Breast epithelium (tissue), 4 donors: ENCODE data around the gene PTPDC1. TPM values are rescaled to one million over a fixed set of nuclear protein-coding genes. Genes with fewer than 3 reads are reported as not detected.
"Not testable (repeated sequence)": the region's sequence is repeated elsewhere in the genome, so short reads cannot be mapped to it uniquely, and the experiment has no call there.

ENCODE experiments used
- DNase-seq, 2 donors: peaks; one replicate each; pipeline ENCODE4 v3.0.0-alpha.2; 2019; ENCODE audit warnings: low spot score in 2 of 2
- H3K27ac ChIP-seq, 2 donors: fragments of 200-600 bp; sonication (generic) in 1 of 2; one replicate each; pipeline ENCODE4 v1.5.1; 2016 to 2019; ENCODE audit warnings: mild to moderate bottlenecking in 1 of 2
- H3K27me3 ChIP-seq, 2 donors: fragments of 200-600 bp; sonication (generic) in 1 of 2; one replicate each; pipeline versions ENCODE4 v1.5.1 to v1.6.0; 2017 to 2019; ENCODE audit warnings: control low read depth in 1 of 2, mild to moderate bottlenecking in 1 of 2
- H3K36me3 ChIP-seq: fragments of 200-600 bp; one replicate; pipeline ENCODE4 v1.5.1; 2019
- H3K4me1 ChIP-seq, 2 donors: fragments of 200-600 bp; sonication (generic); one replicate each; pipeline ENCODE4 v1.5.1; 2016 to 2019; ENCODE audit warnings: control low read depth in 1 of 2
- H3K4me3 ChIP-seq, 3 donors: fragments of 200-600 bp; sonication (generic); 1 replicate in 2 of 3; 2 replicates in 1 of 3; pipeline ENCODE4 v1.5.1; 2016 to 2019; ENCODE audit warnings: mild to moderate bottlenecking in 3 of 3, moderate library complexity in 2 of 3
- H3K9me3 ChIP-seq, 2 donors: fragments of 200-600 bp; sonication (generic) in 1 of 2; one replicate each; pipeline ENCODE4 v1.5.1; 2016 to 2019; ENCODE audit warnings: control low read depth in 1 of 2
- CTCF ChIP-seq, 3 donors: fragments of 450-650 bp; IDR thresholded peaks; one replicate each; pipeline ENCODE4 v1.5.1; 2016 to 2017; ENCODE audit warnings: antibody characterized with exemption in 3 of 3, mild to moderate bottlenecking in 3 of 3, moderate library complexity in 3 of 3
- POLR2A ChIP-seq: fragments of 450-650 bp; IDR thresholded peaks from one replicate; pipeline ENCODE4 v1.6.1; 2016; ENCODE audit warnings: antibody characterized with exemption, mild to moderate bottlenecking, moderate library complexity
- POLR2AphosphoS5 ChIP-seq, 3 donors: sonication (generic); formaldehyde crosslinking; IDR thresholded peaks; one replicate each; pipeline ENCODE4 v1.6.1; 2017; ENCODE audit warnings: antibody characterized with exemption in 3 of 3
- intact Hi-C: fragments of 100-400 bp; cut with DNase I; formaldehyde crosslinking; loops from one replicate; pipeline ENCODE4 v1.15.1; 2023; ENCODE audit warnings: low total_unique reads
- total RNA-seq, 3 donors: library from RNA; depleted of rRNA; stranded (reverse); fragments of >200 nt; gene quantifications; one replicate each; pipeline ENCODE4 v1.1.0, GENCODE V29; 2016

Gene PTPDC1
- total RNA-seq, 3 donors from 2014 or later, result 11.4 to 12.1 (median 12.0) TPM

GRCh38 chr9:94082553-94082952 lies 1.7 kb upstream of the PTPDC1 start:
- Histone ChIP-seq H3K4me3 (no peak overlapping the region), H3K27ac (no peak overlapping the region), H3K4me1 (no peaks in the 10 kb centered on the region), H3K27me3 (no peaks in the 10 kb centered on the region), H3K9me3 (no peaks in the 10 kb centered on the region), H3K36me3 (no peaks in the 10 kb centered on the region)
- no peak for DNase-seq
- no peak for TF ChIP-seq POLR2AphosphoS5 (IDR thresholded peaks at IDR 0.05)
- intact Hi-C loops, result no loop called here

GRCh38 chr9:94082956-94083355 lies 1.3 kb upstream of the PTPDC1 start:
- DNase-seq, result no peak
- no peak overlapping the region for H3K27ac ChIP-seq
- H3K4me1 ChIP-seq, result no peaks in the 10 kb centered on the region
- no peak for TF ChIP-seq POLR2A
- no peak for TF ChIP-seq CTCF (IDR thresholded peaks at IDR 0.05)
- TF ChIP-seq POLR2AphosphoS5 (IDR thresholded peaks at IDR 0.05), result no peak
- no peaks in the 10 kb centered on the region for H3K9me3 ChIP-seq
- no peaks in the 10 kb centered on the region for H3K36me3 ChIP-seq
- H3K4me3 ChIP-seq, result no peak overlapping the region
- intact Hi-C loops, result no loop called here
- H3K27me3 ChIP-seq, result no peaks in the 10 kb centered on the region

DNA sequence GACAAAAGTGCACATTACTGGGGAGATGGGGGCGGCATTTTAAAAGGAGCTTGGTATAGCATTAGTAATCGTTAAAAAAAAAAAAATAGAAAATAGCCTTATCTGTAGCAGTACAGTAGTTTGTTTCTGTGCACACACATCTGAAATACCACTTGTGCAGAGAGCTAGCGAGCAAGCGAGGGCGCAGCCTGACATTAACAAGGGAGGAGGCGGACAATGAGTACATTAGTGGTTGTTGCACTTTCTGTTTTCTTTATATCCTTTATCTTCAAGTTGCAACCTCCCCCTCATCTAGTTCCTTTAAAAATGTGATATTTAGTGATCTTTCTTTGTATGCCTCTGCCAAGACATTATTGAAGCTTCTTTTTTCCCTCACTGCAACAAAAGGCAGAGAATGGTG lies 880 bp upstream of the PTPDC1 start:
- Histone ChIP-seq H3K27ac (no peak overlapping the region), H3K4me3 (peak overlapping the region in 1 of 3 donors; percentile 7)
- TF ChIP-seq POLR2AphosphoS5 (IDR thresholded peaks at IDR 0.05) (no peak), POLR2A (no peak), CTCF (IDR thresholded peaks at IDR 0.05) (no peak)

GRCh38 chr9:94085062-94085639 lies 887 bp downstream of the PTPDC1 start:
- no peak for TF ChIP-seq POLR2AphosphoS5 (IDR thresholded peaks at IDR 0.05)
- no peak for TF ChIP-seq POLR2A
- TF ChIP-seq CTCF (IDR thresholded peaks at IDR 0.05), result no peak
- Histone ChIP-seq H3K27ac (no peak overlapping the region), H3K4me3 (no peak overlapping the region), H3K27me3 (no peaks in the 10 kb centered on the region), H3K9me3 (no peaks in the 10 kb centered on the region), H3K36me3 (no peaks in the 10 kb centered on the region), H3K4me1 (no peaks in the 10 kb centered on the region)
- no peak for DNase-seq
- intact Hi-C loops, result no loop called here

More for the DNA sequence above, 880 bp upstream of the PTPDC1 start:
- intact Hi-C loops, result no loop called here
- DNase-seq, result no peak
- Histone ChIP-seq H3K9me3 (no peaks in the 10 kb centered on the region), H3K4me1 (no peaks in the 10 kb centered on the region), H3K36me3 (no peaks in the 10 kb centered on the region), H3K27me3 (no peaks in the 10 kb centered on the region)

- no peaks in the 10 kb centered on the region for H3K4me1 ChIP-seq
- no peak overlapping the region for H3K27ac ChIP-seq
- intact Hi-C loops, result no loop called here
- H3K9me3 ChIP-seq, result no peaks in the 10 kb centered on the region
- DNase-seq, result no peak
- H3K36me3 ChIP-seq, result no peaks in the 10 kb centered on the region
- H3K4me3 ChIP-seq, result no peak overlapping the region
- TF ChIP-seq CTCF (IDR thresholded peaks at IDR 0.05) (no peak), POLR2AphosphoS5 (IDR thresholded peaks at IDR 0.05) (no peak), POLR2A (no peak)
- no peaks in the 10 kb centered on the region for H3K27me3 ChIP-seq
Measured at GRCh38 chr9:94086486-94087345, 2.5 kb downstream of the PTPDC1 start.

DNA sequence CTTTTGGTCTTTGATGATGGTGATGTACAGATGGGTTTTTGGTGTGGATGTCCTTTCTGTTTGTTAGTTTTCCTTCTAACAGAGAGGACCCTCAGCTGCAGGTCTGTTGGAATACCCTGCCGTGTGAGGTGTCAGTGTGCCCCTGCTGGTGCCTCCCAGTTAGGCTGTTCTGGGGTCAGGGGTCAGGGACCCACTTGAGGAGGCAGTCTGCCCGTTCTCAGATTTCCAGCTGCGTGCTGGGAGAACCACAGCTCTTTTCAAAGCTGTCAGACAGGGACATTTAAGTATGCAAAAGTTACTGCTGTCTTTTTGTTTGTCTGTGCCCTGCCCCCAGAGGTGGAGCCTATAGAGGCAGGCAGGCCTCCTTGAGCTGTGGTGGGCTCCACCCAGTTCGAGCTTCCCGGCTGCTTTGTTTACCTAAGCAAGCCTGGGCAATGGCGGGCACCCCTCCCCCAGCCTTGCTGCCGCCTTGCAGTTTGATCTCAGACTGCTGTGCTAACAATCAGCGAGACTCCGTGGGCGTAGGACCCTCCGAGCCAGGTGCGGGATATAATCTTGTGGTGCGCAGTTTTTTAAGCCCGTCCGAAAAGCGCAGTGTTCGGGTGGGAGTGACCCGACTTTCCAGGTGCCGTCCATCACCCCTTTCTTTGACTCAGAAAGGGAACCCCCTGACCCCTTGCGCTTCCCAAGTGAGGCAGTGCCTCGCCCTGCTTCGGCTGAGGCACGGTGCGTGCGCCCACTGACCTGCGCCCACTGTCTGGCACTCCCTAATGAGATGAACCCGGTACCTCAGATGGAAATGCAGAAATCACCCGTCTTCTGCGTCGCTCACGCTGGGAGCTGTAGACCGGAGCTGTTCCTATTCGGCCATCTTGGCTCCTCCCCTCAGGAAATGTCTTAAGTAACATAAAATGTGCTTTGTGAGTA lies 10.2 kb downstream of the PTPDC1 start:
- H3K36me3 ChIP-seq, DNase-seq, H3K27me3 ChIP-seq, H3K4me3 ChIP-seq, H3K27ac ChIP-seq, H3K4me1 ChIP-seq, intact Hi-C loops, H3K9me3 ChIP-seq: not testable (repeated sequence)
